ENCODE measurements around the gene AGPS. TPM values are rescaled to one million over a fixed set of nuclear protein-coding genes. Genes with fewer than 3 reads are reported as not detected.

AGPS gene
- total and polyA plus RNA-seq, 2 donors (not counting 1 experiment from before 2014, with no cell fraction given) = 15.9 to 18.0 TPM

DNA sequence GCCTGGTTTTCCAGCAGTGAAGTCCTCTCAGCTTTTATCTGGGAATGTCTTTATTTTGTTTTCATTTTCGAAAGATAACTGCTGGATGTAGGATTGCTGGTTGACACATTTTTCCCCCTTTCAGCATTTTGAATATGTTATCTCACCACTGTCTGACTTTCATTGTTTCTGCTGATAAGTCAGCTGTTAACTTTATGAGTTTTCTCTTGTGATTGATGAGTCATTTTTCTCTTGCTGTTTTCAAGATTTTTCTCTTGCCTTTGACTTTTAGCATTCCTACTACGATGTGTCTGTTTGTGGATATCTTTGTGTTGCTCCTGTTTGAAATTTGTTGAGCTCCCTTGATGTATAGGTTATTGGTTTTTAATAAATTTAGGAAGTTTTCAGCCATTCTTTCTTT lies 85.5 kb downstream of the AGPS start:
- DNase-seq (ENCODE audit: low read depth in 2 of 2) = peak in 1 of 2 donors; percentile 74
- H3K36me3 ChIP-seq (ENCODE audit: control insufficient read depth, insufficient read depth, low read length) = no peaks in the 10 kb centered on the region
- H3K4me1 ChIP-seq (ENCODE audit: control insufficient read depth, extremely low read depth, insufficient read depth, low read length) = no peaks in the 10 kb centered on the region
- no peak overlapping the region for H2AFZ ChIP-seq (ENCODE audit: low read length)
- TF ChIP-seq EZH2 (IDR thresholded peaks at IDR 0.05; ENCODE audit: low read length, missing control alignments) (no peak), CTCF (conservative IDR thresholded peaks at IDR 0.05 in 1 of 2, IDR thresholded peaks at IDR 0.05 in 1 of 2; ENCODE audit: low read depth in 1 of 2, low read length in 2 of 2) (no peak)
- H3K79me2 ChIP-seq (ENCODE audit: control insufficient read depth, insufficient read depth, low read length) = no peaks in the 10 kb centered on the region
- H3K9ac ChIP-seq (ENCODE audit: insufficient read depth, low read length) = no peak overlapping the region
- H4K20me1 ChIP-seq (ENCODE audit: control insufficient read depth, extremely low read depth, insufficient read depth, low read length) = no peaks in the 10 kb centered on the region
- no peaks in the 10 kb centered on the region for H3K9me3 ChIP-seq (ENCODE audit: control insufficient read depth, insufficient read depth, low read depth, low read length)
- no peaks in the 10 kb centered on the region for H3K27me3 ChIP-seq (ENCODE audit: control insufficient read depth, insufficient read depth, low read length)
- no peak overlapping the region for H3K4me3 ChIP-seq (replicated peaks in 1 of 4; ENCODE audit: control extremely low read depth in 1 of 4, insufficient read depth in 1 of 4, low read depth in 3 of 4, low read length in 4 of 4)
- H3K27ac ChIP-seq (ENCODE audit: insufficient read depth, low read length) = no peak overlapping the region
- H3K4me2 ChIP-seq (ENCODE audit: extremely low read depth, insufficient read depth, low read length) = no peak overlapping the region

GRCh38 chr2:177478907-177479306 lies 86.3 kb downstream of the AGPS start:
- DNase-seq (ENCODE audit: low read depth in 2 of 2) = no peak
- no peaks in the 10 kb centered on the region for H3K4me1 ChIP-seq (ENCODE audit: control insufficient read depth, extremely low read depth, insufficient read depth, low read length)
- H3K36me3 ChIP-seq (ENCODE audit: control insufficient read depth, insufficient read depth, low read length) = no peaks in the 10 kb centered on the region
- no peaks in the 10 kb centered on the region for H3K9me3 ChIP-seq (ENCODE audit: control insufficient read depth, insufficient read depth, low read depth, low read length)
- no peaks in the 10 kb centered on the region for H3K27me3 ChIP-seq (ENCODE audit: control insufficient read depth, insufficient read depth, low read length)
- no peak overlapping the region for H2AFZ ChIP-seq (ENCODE audit: low read length)
- no peaks in the 10 kb centered on the region for H3K79me2 ChIP-seq (ENCODE audit: control insufficient read depth, insufficient read depth, low read length)
- H4K20me1 ChIP-seq (ENCODE audit: control insufficient read depth, extremely low read depth, insufficient read depth, low read length) = no peaks in the 10 kb centered on the region
- no peak overlapping the region for H3K9ac ChIP-seq (ENCODE audit: insufficient read depth, low read length)
- no peak for TF ChIP-seq EZH2 (IDR thresholded peaks at IDR 0.05; ENCODE audit: low read length, missing control alignments)
- no peak for TF ChIP-seq CTCF (conservative IDR thresholded peaks at IDR 0.05 in 1 of 2, IDR thresholded peaks at IDR 0.05 in 1 of 2; ENCODE audit: low read depth in 1 of 2, low read length in 2 of 2)
- H3K4me2 ChIP-seq (ENCODE audit: extremely low read depth, insufficient read depth, low read length) = no peak overlapping the region
- H3K27ac ChIP-seq (ENCODE audit: insufficient read depth, low read length) = no peak overlapping the region
- H3K4me3 ChIP-seq (replicated peaks in 1 of 4; ENCODE audit: control extremely low read depth in 1 of 4, insufficient read depth in 1 of 4, low read depth in 3 of 4, low read length in 4 of 4) = no peak overlapping the region

- H3K9me3 ChIP-seq (ENCODE audit: control insufficient read depth, insufficient read depth, low read depth, low read length) = no peaks in the 10 kb centered on the region
- H3K4me2 ChIP-seq (ENCODE audit: extremely low read depth, insufficient read depth, low read length) = no peak overlapping the region
- H3K79me2 ChIP-seq (ENCODE audit: control insufficient read depth, insufficient read depth, low read length) = no peaks in the 10 kb centered on the region
- H3K4me1 ChIP-seq (ENCODE audit: control insufficient read depth, extremely low read depth, insufficient read depth, low read length) = no peaks in the 10 kb centered on the region
- H3K4me3 ChIP-seq (replicated peaks in 1 of 4; ENCODE audit: control extremely low read depth in 1 of 4, insufficient read depth in 1 of 4, low read depth in 3 of 4, low read length in 4 of 4) = no peak overlapping the region
- no peaks in the 10 kb centered on the region for H3K36me3 ChIP-seq (ENCODE audit: control insufficient read depth, insufficient read depth, low read length)
- no peak for TF ChIP-seq CTCF (conservative IDR thresholded peaks at IDR 0.05 in 1 of 2, IDR thresholded peaks at IDR 0.05 in 1 of 2; ENCODE audit: low read depth in 1 of 2, low read length in 2 of 2)
- TF ChIP-seq EZH2 (IDR thresholded peaks at IDR 0.05; ENCODE audit: low read length, missing control alignments) = no peak
- no peaks in the 10 kb centered on the region for H4K20me1 ChIP-seq (ENCODE audit: control insufficient read depth, extremely low read depth, insufficient read depth, low read length)
- no peak overlapping the region for H2AFZ ChIP-seq (ENCODE audit: low read length)
- no peak for DNase-seq (ENCODE audit: low read depth in 2 of 2)
- no peaks in the 10 kb centered on the region for H3K27me3 ChIP-seq (ENCODE audit: control insufficient read depth, insufficient read depth, low read length)
- no peak overlapping the region for H3K27ac ChIP-seq (ENCODE audit: insufficient read depth, low read length)
- H3K9ac ChIP-seq (ENCODE audit: insufficient read depth, low read length) = no peak overlapping the region
Observed at GRCh38 chr2:177482195-177482594, 89.6 kb downstream of the AGPS start.
